Neural progenitor cell (in vitro differentiated cells): Measurements from ENCODE around the gene DOCK4. TPM values are rescaled to one million over a fixed set of nuclear protein-coding genes. Genes with fewer than 3 reads are reported as not detected.

Experiments used
- DNase-seq: peaks from one replicate; pipeline ENCODE4 v3.0.0-alpha.2; 2016; ENCODE audit warnings: low spot score
- H2AFZ ChIP-seq: fragments of 200-600 bp; sonication (generic); replicated peaks from 2 replicates; pipeline ENCODE4 v1.6.1; 2016; ENCODE audit warnings: antibody characterized with exemption
- H3F3A ChIP-seq: fragments of 200-600 bp; sonication (generic); 2 replicates; pipeline ENCODE4 v1.6.1; 2016; ENCODE audit warnings: antibody characterized with exemption, low read depth
- H3K27ac ChIP-seq: fragments of 200-600 bp; sonication (generic); 2 replicates; pipeline ENCODE4 v1.5.1; 2016; ENCODE audit warnings: mild to moderate bottlenecking
- H3K27me3 ChIP-seq: fragments of 200-600 bp; sonication (generic); 2 replicates; pipeline ENCODE4 v1.6.1; 2016; ENCODE audit warnings: mild to moderate bottlenecking, moderate library complexity
- H3K36me3 ChIP-seq: fragments of 200-600 bp; sonication (generic); 2 replicates; pipeline ENCODE4 v1.5.1; 2016
- H3K4me1 ChIP-seq: fragments of 200-600 bp; sonication (generic); 2 replicates; pipeline ENCODE4 v1.6.1; 2016; ENCODE audit warnings: mixed run types
- H3K4me2 ChIP-seq: fragments of 200-600 bp; sonication (generic); 2 replicates; pipeline ENCODE4 v1.6.1; 2016
- H3K4me3 ChIP-seq: fragments of 200-600 bp; sonication (generic); 2 replicates; pipeline ENCODE4 v1.5.1; 2016
- H3K79me2 ChIP-seq: fragments of 200-600 bp; sonication (generic); 2 replicates; pipeline ENCODE4 v1.6.1; 2016; ENCODE audit warnings: low read depth
- H3K9ac ChIP-seq: fragments of 200-600 bp; sonication (generic); 2 replicates; pipeline ENCODE4 v1.6.1; 2016
- H3K9me3 ChIP-seq: fragments of 200-600 bp; sonication (generic); 2 replicates; pipeline ENCODE4 v1.5.1; 2016; ENCODE audit warnings: low read depth
- H4K20me1 ChIP-seq: fragments of 200-600 bp; sonication (generic); 2 replicates; pipeline ENCODE4 v1.6.1; 2016; ENCODE audit warnings: low read depth
- H3K27ac Mint-ChIP-seq: 3 replicates; pipeline ENCODE4 v1.8.0; 2021; ENCODE audit warnings: mixed read lengths
- H3K27me3 Mint-ChIP-seq: 2 replicates; pipeline ENCODE4 v1.8.0; 2022; ENCODE audit warnings: low read depth, mild to moderate bottlenecking, inconsistent platforms, moderate library complexity, mixed read lengths; ENCODE audit not compliant: insufficient read depth
- H3K36me3 Mint-ChIP-seq: 3 replicates; pipeline ENCODE4 v1.8.0; 2021; ENCODE audit warnings: mixed read lengths
- H3K4me1 Mint-ChIP-seq: 3 replicates; pipeline ENCODE4 v1.8.0; 2021; ENCODE audit warnings: mixed read lengths
- H3K4me3 Mint-ChIP-seq: 3 replicates; pipeline ENCODE4 v1.8.0; 2021; ENCODE audit warnings: mild to moderate bottlenecking, moderate library complexity, mixed read lengths
- H3K9me3 Mint-ChIP-seq: 3 replicates; pipeline ENCODE4 v1.8.0; 2020; ENCODE audit warnings: mixed read lengths
- EZH2 ChIP-seq: fragments of 200-600 bp; sonication (generic); IDR thresholded peaks from 2 replicates; pipeline ENCODE4 v1.6.1; 2017; ENCODE audit warnings: antibody characterized with exemption, mild to moderate bottlenecking, moderate library complexity
- EZH2phosphoT487 ChIP-seq: fragments of 200-600 bp; sonication (generic); IDR thresholded peaks from 2 replicates; pipeline ENCODE4 v1.6.1; 2017; ENCODE audit warnings: antibody characterized with exemption
- total RNA-seq: library from RNA; depleted of rRNA; stranded (reverse); fragments of >200 nt; gene quantifications from 2 replicates; pipeline ENCODE4 v1.2.3, GENCODE V29; 2015; ENCODE audit warnings: low replicate concordance
- TF ChIP-seq, protein P1 (sequence below): fragments of 200-600 bp; sonication (generic); IDR thresholded peaks from 2 replicates; pipeline ENCODE4 v1.5.1; 2017; ENCODE audit warnings: antibody characterized with exemption, mild to moderate bottlenecking

DOCK4 gene
- total RNA-seq, 1 donor from 2014 or later: 11.4 TPM

DNA sequence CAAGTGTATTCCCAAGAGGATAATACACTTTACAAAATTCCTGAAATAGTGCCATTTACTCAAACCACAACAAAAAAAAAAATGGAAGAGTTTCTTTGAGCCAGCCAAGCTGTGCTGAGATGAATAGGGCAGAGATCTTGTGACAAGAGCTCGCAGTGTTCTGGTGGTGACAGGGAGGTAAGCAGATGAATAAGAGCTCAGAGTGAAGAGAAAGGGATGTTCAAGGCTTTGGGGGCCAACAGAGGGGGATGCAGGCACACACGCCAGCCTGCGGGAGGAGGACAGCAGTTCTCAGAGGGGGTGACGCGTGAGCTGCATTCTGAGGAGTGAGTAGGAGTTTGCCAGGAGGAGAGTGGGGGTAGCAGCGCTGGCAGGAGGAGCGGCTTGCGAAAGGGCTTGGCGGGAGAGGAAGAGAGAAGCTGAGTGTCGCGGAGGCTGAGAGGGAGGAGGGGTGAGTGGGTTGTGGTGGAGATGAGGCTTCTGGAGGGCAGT, 449.5 kb downstream of the DOCK4 start:
- Mint-ChIP-seq H3K4me1 (peaks cover 22% of the 10 kb centered on the region), H3K27me3 (no peaks in the 10 kb centered on the region), H3K9me3 (no peaks in the 10 kb centered on the region), H3K4me3 (peak overlapping the region; percentile 59), H3K27ac (peak overlapping the region; percentile 31), H3K36me3 (peaks cover 20% of the 10 kb centered on the region)
- H3K27ac ChIP-seq: no peak overlapping the region
- DNase-seq: peak; percentile 75
- H3K9ac ChIP-seq: no peak overlapping the region
- H3K4me1 ChIP-seq: peaks cover 10% of the 10 kb centered on the region
- no peaks in the 10 kb centered on the region for H3K27me3 ChIP-seq
- no peaks in the 10 kb centered on the region for H3K36me3 ChIP-seq
- TF ChIP-seq, protein P1, sequence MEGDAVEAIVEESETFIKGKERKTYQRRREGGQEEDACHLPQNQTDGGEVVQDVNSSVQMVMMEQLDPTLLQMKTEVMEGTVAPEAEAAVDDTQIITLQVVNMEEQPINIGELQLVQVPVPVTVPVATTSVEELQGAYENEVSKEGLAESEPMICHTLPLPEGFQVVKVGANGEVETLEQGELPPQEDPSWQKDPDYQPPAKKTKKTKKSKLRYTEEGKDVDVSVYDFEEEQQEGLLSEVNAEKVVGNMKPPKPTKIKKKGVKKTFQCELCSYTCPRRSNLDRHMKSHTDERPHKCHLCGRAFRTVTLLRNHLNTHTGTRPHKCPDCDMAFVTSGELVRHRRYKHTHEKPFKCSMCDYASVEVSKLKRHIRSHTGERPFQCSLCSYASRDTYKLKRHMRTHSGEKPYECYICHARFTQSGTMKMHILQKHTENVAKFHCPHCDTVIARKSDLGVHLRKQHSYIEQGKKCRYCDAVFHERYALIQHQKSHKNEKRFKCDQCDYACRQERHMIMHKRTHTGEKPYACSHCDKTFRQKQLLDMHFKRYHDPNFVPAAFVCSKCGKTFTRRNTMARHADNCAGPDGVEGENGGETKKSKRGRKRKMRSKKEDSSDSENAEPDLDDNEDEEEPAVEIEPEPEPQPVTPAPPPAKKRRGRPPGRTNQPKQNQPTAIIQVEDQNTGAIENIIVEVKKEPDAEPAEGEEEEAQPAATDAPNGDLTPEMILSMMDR: peak; percentile 20
- TF ChIP-seq EZH2phosphoT487: no peak
- no peak for TF ChIP-seq EZH2
- no peaks in the 10 kb centered on the region for H3K9me3 ChIP-seq
- H3K4me3 ChIP-seq: peak overlapping the region; percentile 19
- no peaks in the 10 kb centered on the region for H3K79me2 ChIP-seq
- H3F3A ChIP-seq: no peaks in the 10 kb centered on the region
- peak overlapping the region; percentile 58 for H3K4me2 ChIP-seq
- H4K20me1 ChIP-seq: no peaks in the 10 kb centered on the region
- peak overlapping the region; percentile 7 for H2AFZ ChIP-seq

GRCh38 chr7:111755383-111755782, 450.8 kb downstream of the DOCK4 start:
- Mint-ChIP-seq H3K27me3 (no peaks in the 10 kb centered on the region), H3K4me1 (peaks cover 22% of the 10 kb centered on the region), H3K4me3 (no peak overlapping the region), H3K9me3 (no peaks in the 10 kb centered on the region), H3K27ac (no peak overlapping the region), H3K36me3 (peaks cover 20% of the 10 kb centered on the region)
- Histone ChIP-seq H3K4me2 (no peak overlapping the region), H4K20me1 (no peaks in the 10 kb centered on the region), H3K36me3 (no peaks in the 10 kb centered on the region), H3F3A (no peaks in the 10 kb centered on the region), H3K79me2 (no peaks in the 10 kb centered on the region), H3K27me3 (no peaks in the 10 kb centered on the region), H3K9me3 (no peaks in the 10 kb centered on the region), H3K4me1 (peaks cover 10% of the 10 kb centered on the region), H3K9ac (no peak overlapping the region), H2AFZ (no peak overlapping the region), H3K4me3 (no peak overlapping the region), H3K27ac (no peak overlapping the region)
- TF ChIP-seq EZH2phosphoT487: no peak
- TF ChIP-seq, protein P1: no peak
- no peak for TF ChIP-seq EZH2
- no peak for DNase-seq

- peaks cover 12% of the 10 kb centered on the region for H3K36me3 Mint-ChIP-seq
- peaks cover 10% of the 10 kb centered on the region for H3K4me1 ChIP-seq
- H3K27me3 ChIP-seq: no peaks in the 10 kb centered on the region
- H3F3A ChIP-seq: no peaks in the 10 kb centered on the region
- peaks cover 22% of the 10 kb centered on the region for H3K4me1 Mint-ChIP-seq
- H3K9me3 ChIP-seq: no peaks in the 10 kb centered on the region
- H3K27ac Mint-ChIP-seq: peak overlapping the region; percentile 38
- H3K9me3 Mint-ChIP-seq: no peaks in the 10 kb centered on the region
- H3K4me3 ChIP-seq: no peak overlapping the region
- H3K4me2 ChIP-seq: no peak overlapping the region
- no peaks in the 10 kb centered on the region for H3K36me3 ChIP-seq
- H3K9ac ChIP-seq: no peak overlapping the region
- no peak for DNase-seq
- H3K4me3 Mint-ChIP-seq: no peak overlapping the region
- H4K20me1 ChIP-seq: no peaks in the 10 kb centered on the region
- no peaks in the 10 kb centered on the region for H3K79me2 ChIP-seq
- H3K27ac ChIP-seq: no peak overlapping the region
- no peak overlapping the region for H2AFZ ChIP-seq
- no peaks in the 10 kb centered on the region for H3K27me3 Mint-ChIP-seq
- TF ChIP-seq EZH2phosphoT487: no peak
- TF ChIP-seq EZH2: no peak
- TF ChIP-seq, protein P1: no peak
Measured at GRCh38 chr7:111753968-111754367, 452.2 kb downstream of the DOCK4 start.
